ENCODE results near the gene SMNDC1. TPM values are rescaled to one million over a fixed set of nuclear protein-coding genes. Genes with fewer than 3 reads are reported as not detected.
"Not testable (repeated sequence)": the region's sequence is repeated elsewhere in the genome, so short reads cannot be mapped to it uniquely, and the experiment has no call there.

Gene SMNDC1
- total and polyA plus RNA-seq, 2 donors from 2014 or later, result 12.4 to 28.6 TPM

DNA sequence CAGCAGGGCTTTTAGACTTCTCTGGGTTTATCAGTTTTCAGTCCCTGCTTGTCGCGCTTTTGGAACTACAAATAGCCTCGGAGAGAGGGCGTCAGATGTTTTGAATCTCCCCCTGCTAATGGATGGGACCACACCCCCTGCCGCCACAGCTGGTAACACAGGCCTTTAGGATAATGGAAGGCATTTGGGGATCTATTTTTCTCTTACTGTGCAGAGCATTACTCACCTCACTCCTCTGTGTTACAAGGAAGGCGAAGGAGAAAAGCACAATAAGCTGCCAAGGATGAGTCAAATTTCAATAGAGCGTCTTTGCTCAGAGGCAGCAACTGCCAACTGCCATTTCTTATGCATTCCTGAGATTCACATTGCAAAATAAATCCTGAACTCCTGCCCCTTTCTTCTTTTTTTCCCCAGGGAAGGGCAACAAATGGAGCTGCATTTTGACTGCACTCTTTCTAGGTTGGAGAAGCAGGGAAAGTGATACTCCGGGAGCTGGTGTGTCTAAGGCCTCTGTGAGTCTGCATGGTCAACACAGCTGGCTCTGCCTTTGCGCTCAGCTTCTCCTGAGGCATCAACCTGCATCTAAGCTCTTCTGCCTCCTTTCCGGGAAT, 31.5 kb upstream of the SMNDC1 start:
- FAIRE-seq, result no peak

DNA sequence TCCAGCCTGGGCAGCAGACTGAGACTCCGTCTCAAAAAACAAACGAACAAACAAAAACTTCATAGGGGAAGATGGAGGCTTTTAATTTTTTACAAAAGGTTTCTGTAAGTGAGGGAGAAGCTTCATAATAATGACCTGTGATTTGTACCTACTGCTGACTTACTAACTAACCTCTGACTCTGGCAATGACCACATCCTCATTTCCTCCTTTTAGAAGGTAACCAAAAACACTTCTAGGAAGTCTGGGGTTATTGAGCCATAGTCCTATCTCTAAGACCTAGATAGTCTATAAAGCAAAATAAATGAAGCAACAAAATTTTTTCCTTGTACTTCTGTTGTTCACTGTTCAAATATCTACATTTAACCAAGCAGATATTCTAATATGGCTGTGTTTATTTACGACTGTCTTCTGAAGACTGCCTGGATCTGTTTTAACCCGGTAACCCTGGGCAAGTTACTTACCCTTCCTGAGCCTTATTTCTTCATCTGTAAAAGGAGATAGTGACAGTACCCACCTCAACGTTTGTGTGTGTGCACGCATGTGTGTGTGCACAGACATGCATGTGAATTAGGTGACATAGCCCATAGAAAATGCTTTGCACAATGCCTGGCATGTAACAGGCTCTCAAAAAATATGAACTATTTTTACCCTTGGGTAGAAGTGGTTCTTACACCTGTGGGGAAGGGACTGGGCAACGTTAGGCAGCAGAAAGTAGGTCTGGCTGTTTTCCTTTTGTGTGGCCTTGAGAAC, 30.8 kb upstream of the SMNDC1 start:
- FAIRE-seq, result no peak
- Histone ChIP-seq H3K4me1 (ENCODE audit: control insufficient read depth in 2 of 3, insufficient read depth in 2 of 3, low read depth in 1 of 3, low read length in 3 of 3) (peaks cover 0 to 2% (median 0%) of the 10 kb centered on the region in 3 donors), H3K27me3 (ENCODE audit: control insufficient read depth, insufficient read depth, low read length) (no peaks in the 10 kb centered on the region), H3K9me3 (ENCODE audit: control insufficient read depth in 2 of 3, insufficient read depth in 1 of 3, low read length in 3 of 3) (peaks cover 0 to 6% (median 3%) of the 10 kb centered on the region in 3 donors), H3K4me3 (ENCODE audit: low read length in 3 of 3) (no peak overlapping the region), H3K9ac (ENCODE audit: low read length in 3 of 3) (no peak overlapping the region), H3K27ac (ENCODE audit: low read depth in 2 of 2, low read length in 2 of 2) (no peak overlapping the region), H3K36me3 (ENCODE audit: control insufficient read depth in 2 of 3, insufficient read depth in 3 of 3, low read length in 3 of 3) (no peaks in the 10 kb centered on the region)
- no peak for DNase-seq
- TF ChIP-seq, protein P1, sequence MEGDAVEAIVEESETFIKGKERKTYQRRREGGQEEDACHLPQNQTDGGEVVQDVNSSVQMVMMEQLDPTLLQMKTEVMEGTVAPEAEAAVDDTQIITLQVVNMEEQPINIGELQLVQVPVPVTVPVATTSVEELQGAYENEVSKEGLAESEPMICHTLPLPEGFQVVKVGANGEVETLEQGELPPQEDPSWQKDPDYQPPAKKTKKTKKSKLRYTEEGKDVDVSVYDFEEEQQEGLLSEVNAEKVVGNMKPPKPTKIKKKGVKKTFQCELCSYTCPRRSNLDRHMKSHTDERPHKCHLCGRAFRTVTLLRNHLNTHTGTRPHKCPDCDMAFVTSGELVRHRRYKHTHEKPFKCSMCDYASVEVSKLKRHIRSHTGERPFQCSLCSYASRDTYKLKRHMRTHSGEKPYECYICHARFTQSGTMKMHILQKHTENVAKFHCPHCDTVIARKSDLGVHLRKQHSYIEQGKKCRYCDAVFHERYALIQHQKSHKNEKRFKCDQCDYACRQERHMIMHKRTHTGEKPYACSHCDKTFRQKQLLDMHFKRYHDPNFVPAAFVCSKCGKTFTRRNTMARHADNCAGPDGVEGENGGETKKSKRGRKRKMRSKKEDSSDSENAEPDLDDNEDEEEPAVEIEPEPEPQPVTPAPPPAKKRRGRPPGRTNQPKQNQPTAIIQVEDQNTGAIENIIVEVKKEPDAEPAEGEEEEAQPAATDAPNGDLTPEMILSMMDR (IDR thresholded peaks at IDR 0.05; ENCODE audit: borderline replicate concordance, extremely low read depth, insufficient read depth), result no peak
- intact Hi-C loops (cut with DNase I), result no loop called here

More for the DNA sequence above, 31.5 kb upstream of the SMNDC1 start:
- Histone ChIP-seq H3K27ac (ENCODE audit: low read depth in 2 of 2, low read length in 2 of 2) (no peak overlapping the region), H3K36me3 (ENCODE audit: control insufficient read depth in 2 of 3, insufficient read depth in 3 of 3, low read length in 3 of 3) (no peaks in the 10 kb centered on the region), H3K9me3 (ENCODE audit: control insufficient read depth in 2 of 3, insufficient read depth in 1 of 3, low read length in 3 of 3) (no peaks in the 10 kb centered on the region), H3K9ac (ENCODE audit: low read length in 3 of 3) (no peak overlapping the region), H3K27me3 (ENCODE audit: control insufficient read depth, insufficient read depth, low read length) (no peaks in the 10 kb centered on the region), H3K4me1 (ENCODE audit: control insufficient read depth in 2 of 3, insufficient read depth in 2 of 3, low read depth in 1 of 3, low read length in 3 of 3) (peaks cover 0 to 2% (median 0%) of the 10 kb centered on the region in 3 donors), H3K4me3 (ENCODE audit: low read length in 3 of 3) (no peak overlapping the region)
- intact Hi-C loops (cut with DNase I), result no loop called here
- TF ChIP-seq, protein P1 (IDR thresholded peaks at IDR 0.05; ENCODE audit: borderline replicate concordance, extremely low read depth, insufficient read depth), result no peak
- peak in 3 of 5 donors; percentile 41 to 66 (median 64) for DNase-seq

DNA sequence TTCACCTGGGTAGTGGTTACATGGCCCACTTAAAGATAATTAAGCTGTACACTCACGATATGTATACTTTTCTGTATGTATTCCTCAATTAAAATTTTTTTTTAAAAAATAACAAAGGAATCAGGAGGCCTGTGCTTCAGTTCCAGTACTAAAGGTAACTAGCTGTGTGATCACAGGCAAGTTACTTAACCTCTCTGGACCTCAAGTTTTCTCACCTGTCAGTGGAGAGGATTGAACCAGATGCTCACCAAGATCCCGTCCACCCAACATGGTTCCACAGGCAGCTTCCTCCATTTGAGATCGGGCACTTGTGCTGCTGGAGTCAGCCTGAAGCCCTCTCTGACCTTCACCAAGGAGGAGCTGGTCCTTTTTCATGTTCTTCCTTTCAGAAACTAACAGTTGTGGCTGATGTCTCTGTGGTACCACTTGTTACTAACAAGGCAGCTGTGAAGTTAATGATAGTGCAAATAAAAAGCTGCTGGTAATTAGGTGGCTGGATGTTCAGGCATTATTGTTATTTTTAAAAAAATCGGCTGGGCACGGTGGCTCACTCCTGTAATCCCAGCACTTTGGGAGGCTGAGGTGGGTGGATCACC, 29.4 kb upstream of the SMNDC1 start:
- H3K4me3 ChIP-seq (ENCODE audit: low read length in 3 of 3), result no peak overlapping the region
- intact Hi-C loops (cut with DNase I), result no loop called here
- H3K9ac ChIP-seq (ENCODE audit: low read length in 3 of 3), result no peak overlapping the region
- no peak for FAIRE-seq
- no peaks in the 10 kb centered on the region for H3K36me3 ChIP-seq (ENCODE audit: control insufficient read depth in 2 of 3, insufficient read depth in 3 of 3, low read length in 3 of 3)
- TF ChIP-seq, protein P1 (IDR thresholded peaks at IDR 0.05; ENCODE audit: borderline replicate concordance, extremely low read depth, insufficient read depth), result no peak
- peaks cover 0 to 9% (median 4%) of the 10 kb centered on the region in 3 donors for H3K9me3 ChIP-seq (ENCODE audit: control insufficient read depth in 2 of 3, insufficient read depth in 1 of 3, low read length in 3 of 3)
- no peaks in the 10 kb centered on the region for H3K27me3 ChIP-seq (ENCODE audit: control insufficient read depth, insufficient read depth, low read length)
- H3K4me1 ChIP-seq (ENCODE audit: control insufficient read depth in 2 of 3, insufficient read depth in 2 of 3, low read depth in 1 of 3, low read length in 3 of 3), result peaks cover 0 to 2% (median 0%) of the 10 kb centered on the region in 3 donors
- no peak overlapping the region for H3K27ac ChIP-seq (ENCODE audit: low read depth in 2 of 2, low read length in 2 of 2)
- no peak for DNase-seq

DNA sequence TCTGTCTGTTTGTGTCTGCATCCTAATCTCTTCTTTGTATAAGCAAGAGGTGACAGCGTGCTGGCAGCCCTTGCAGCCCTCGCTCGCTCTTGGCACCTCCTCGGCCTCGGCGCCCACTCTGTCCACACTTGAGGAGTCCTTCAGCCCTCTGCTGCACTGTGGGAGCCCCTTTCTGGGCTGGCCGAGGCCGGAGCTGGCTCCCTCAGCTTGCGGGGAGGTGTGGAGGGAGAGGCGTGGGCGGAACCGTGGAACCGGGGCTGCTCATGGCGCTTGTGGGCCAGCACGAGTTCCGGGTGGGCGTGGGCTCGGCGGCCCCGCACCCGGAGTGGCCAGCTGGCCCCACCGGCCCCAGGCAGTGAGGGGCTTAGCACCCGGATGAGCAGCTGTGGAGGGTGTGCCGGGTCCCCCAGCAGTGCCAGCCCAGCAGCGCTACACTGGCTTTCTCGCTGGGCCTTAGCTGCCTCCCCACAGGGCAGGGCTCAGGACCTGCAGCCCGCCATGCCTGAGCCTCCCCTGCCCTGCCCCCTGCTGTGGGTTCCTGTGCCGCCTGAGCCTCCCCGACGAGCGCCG, 26.6 kb upstream of the SMNDC1 start:
- H3K4me1 ChIP-seq (ENCODE audit: control insufficient read depth in 2 of 3, insufficient read depth in 2 of 3, low read depth in 1 of 3, low read length in 3 of 3); H3K9me3 ChIP-seq (ENCODE audit: control insufficient read depth in 2 of 3, insufficient read depth in 1 of 3, low read length in 3 of 3); H3K4me3 ChIP-seq (ENCODE audit: low read length in 3 of 3); FAIRE-seq; H3K27ac ChIP-seq (ENCODE audit: low read depth in 2 of 2, low read length in 2 of 2); H3K36me3 ChIP-seq (ENCODE audit: control insufficient read depth in 2 of 3, insufficient read depth in 3 of 3, low read length in 3 of 3); DNase-seq; H3K9ac ChIP-seq (ENCODE audit: low read length in 3 of 3); H3K27me3 ChIP-seq (ENCODE audit: control insufficient read depth, insufficient read depth, low read length); intact Hi-C loops (cut with DNase I): not testable (repeated sequence)
